CD4-positive, alpha-beta T cell treated with Interleukin-17A for 1 hour (primary cell): Measurements from ENCODE around the gene PPM1D.
"Not testable (repeated sequence)": the region's sequence is repeated elsewhere in the genome, so short reads cannot be mapped to it uniquely, and the experiment has no call there.

Experiments used
- DNase-seq: peaks from one replicate; pipeline ENCODE4 v3.0.0-alpha.2; 2020

PPM1D gene

DNA sequence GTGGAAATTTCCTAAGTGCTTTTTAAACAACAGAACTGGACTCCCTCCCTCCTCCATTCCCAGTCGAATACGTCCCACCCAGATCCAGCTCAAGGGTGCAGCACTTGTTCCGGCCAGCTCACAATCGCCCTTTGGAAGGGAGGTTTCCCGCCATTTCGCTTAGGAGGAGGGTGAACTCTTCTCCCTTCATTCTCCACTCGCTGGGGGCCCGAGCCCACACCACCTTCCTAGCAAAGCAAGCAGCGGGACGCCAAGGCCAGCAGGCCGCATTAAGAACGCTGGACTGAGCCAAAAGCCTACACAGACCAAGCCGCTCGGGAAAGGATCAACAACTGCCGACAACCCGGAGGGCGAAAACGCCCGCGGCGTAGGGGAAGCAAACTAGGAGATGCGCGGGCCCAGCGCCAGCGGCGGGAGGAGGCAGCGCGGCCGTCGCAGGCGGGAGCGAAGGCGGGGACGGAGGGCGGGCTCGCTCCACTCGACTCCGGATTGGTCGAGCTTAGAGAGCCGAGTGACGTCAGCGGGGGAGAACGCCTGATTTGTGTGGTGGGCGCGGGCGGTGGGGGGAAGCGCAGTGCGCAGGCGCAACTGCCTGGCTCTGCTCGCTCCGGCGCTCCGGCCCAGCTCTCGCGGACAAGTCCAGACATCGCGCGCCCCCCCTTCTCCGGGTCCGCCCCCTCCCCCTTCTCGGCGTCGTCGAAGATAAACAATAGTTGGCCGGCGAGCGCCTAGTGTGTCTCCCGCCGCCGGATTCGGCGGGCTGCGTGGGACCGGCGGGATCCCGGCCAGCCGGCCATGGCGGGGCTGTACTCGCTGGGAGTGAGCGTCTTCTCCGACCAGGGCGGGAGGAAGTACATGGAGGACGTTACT lies at the start of gene PPM1D:
TSS of gene PPM1D (plus strand) at position 574 of the 870 bp plus-strand sequence. CDS start at position 796, 222 bp downstream.
- DNase-seq = peak; percentile 98

DNA sequence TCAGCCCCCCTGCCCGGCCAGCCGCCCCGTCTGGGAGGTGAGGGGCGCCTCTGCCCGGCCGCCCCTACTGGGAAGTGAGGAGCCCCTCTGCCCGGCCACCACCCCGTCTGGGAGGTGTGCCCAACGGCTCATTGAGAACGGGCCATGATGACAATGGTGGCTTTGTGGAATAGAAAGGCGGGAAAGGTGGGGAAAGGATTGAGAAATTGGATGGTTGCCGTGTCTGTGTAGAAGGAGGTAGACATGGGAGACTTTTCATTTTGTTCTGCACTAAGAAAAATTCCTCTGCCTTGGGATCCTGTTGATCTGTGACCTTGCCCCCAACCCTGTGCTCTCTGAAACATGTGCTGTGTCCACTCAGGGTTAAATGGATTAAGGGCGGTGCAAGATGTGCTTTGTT lies 47.7 kb upstream of the PPM1D start:
- DNase-seq = not testable (repeated sequence)

DNA sequence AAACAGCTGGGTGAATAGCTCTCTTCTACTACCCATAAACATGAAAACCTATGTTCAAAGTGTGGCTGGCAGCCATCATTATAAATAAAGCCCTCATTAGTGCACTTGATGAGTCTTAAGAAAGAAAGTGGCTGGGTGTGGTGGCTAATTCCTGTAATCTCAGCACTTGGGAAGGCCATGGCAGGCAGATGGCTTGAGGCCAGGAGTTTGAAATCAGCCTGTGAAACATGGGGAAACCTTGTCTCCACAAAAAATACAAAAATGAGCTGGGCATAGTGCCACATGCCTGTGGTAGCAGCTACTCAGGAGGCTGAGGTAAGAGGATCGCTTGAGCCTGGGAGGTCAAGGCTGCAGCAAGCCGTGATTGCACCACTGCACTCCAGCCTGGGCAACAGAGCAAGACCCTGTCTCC lies 45.6 kb upstream of the PPM1D start:
- DNase-seq = no peak

DNA sequence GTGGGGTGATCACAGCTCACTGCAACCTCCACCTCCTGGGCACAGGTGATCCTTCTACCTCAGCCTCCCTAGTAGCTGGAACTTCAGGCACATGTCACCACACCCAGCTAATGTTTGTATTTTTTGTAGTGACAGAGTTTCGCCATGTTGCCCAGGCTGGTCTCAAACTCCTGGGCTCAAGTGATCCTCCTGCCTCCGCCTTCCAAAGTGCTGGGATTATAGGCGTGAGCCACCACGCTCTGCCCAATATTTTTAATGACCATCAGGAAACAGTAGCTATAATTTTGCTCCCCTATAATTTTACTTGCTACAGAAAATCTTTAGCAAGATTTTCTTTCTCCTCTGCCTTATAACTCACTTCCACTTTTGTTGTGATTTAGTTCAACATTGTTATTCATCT lies 44.2 kb upstream of the PPM1D start:
- DNase-seq = no peak

DNA sequence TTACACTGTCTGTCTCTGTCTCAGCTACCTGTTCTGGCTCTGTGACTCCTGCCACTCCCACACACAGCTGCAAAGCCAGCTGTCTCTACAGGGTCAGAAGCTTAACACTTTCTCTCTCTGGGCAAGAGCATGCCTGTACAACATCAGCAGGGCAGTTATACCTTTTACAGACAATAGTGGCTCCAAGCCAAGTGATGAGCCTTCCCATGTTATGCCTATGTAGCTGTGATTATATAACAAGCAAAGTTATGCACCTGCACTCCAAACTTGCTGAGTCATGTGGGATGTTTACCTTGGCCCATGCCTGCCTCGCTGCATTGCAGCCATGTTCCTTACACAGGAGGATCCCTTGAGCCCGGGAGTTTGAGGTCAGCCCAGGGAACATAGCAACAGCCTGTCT lies 42.2 kb upstream of the PPM1D start:
- DNase-seq = peak; percentile 13

DNA sequence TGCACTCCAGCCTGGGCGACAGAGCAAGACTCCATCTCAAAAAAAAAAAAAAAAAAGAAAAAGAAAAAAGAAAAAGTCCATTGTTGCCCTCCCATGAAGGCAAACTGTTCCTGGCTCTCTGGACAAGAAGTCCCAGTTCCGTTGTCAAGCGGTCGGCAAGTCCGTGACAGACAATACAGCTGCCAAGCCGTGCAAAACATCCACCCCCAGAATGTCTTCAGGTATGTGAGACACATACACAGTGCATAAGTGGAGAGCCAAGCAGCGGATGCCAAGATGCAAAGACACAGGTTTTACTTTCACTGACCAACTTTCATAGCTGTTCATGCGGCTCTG lies 40.4 kb upstream of the PPM1D start:
- DNase-seq = no peak

DNA sequence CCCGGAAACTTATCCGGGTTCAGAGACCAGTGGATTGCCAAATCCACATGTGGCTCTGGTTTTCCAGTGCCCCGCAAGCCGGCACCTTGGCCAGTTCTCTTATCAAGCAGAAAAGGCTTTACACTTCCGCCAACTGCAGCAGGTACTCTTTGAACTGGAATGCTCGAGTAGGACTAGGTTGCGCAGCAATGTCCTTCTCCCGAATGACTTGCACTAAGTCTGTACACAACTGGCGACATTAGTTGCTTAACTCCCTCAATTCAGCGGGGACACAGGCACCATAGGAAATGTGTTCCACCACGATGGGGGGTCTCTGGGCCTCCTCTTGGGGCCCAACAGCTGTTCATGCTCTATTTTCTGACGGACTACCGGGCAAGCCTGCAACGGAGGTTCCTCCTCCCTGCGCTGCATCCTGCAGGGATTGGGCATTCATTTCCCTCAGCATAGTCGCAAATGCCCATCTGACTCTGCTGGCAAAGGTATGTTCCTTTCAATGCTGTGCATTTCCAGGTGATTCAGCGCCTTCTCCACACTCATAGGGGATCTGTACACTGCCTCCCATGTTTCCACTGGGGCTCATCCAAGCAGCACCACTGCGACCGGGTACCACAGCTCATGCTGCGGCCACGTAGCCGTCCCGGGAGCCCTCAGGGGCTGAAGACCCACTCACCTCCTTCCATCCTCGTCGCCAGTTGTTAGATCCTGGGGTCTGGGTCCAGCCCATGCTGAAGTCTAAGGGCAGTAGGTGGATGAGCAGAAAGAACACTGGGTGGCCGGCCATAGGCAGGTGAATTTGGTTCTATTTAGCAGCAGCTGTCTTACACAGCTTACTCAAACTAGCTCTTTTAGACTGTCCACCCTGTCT lies 39.8 kb upstream of the PPM1D start:
- no peak for DNase-seq

DNA sequence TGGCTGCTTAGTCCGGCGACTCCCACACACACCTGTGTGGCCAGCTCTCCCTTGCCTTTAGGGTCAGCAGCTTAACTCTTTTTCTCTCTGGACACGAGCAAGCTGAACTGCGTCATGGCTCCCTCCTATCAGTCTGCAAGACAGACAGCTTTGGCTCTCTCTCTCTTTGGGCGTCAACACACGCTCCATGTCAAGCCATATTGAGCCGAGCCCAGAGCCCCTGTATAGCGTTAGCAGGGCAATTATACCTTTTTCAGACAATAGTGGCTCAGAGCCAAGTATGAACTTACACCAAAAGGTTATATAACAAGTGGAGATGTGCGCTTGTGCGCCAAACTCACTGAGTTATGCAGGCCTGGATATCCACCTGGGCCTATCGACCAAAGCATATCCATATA lies 39.1 kb upstream of the PPM1D start:
- DNase-seq = no peak

DNA sequence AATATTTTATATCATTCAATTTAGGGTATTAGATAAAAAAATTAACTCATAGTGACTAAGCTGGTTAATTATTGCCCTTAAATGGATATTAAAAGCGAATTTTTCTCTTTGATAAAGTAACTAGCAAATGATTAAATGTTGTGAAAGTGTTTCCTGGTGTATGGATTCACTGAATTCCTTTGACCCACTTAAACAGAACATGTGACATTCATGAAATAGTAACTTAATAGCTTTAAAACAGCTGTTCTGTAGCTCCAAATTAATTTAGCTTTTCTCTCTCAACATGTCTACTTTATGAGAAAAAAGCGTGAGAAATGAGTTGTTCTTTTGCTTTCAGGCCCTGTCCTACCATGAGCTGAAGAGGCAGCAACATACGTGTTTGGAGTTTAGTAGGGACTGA lies 37.6 kb upstream of the PPM1D start:
- no peak for DNase-seq

DNA sequence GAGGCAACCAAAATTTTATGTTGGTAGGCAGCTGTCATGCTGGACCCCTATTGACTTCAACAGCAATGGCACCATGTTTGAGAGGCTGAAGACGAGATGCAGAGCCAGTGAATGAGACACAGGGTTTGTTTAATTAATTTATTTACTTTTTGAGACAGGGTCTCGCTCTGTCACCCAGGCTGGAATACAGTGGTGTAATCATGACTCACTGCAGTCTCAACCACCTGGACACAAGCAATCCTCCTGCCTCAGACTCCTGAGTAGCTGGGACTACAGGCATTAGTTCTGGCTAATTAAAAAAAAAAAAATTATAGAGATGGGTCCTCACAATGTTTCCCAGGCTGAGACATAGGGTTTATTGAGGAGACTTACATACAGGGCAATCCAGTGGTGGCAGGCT lies 36.2 kb upstream of the PPM1D start:
- no peak for DNase-seq

DNA sequence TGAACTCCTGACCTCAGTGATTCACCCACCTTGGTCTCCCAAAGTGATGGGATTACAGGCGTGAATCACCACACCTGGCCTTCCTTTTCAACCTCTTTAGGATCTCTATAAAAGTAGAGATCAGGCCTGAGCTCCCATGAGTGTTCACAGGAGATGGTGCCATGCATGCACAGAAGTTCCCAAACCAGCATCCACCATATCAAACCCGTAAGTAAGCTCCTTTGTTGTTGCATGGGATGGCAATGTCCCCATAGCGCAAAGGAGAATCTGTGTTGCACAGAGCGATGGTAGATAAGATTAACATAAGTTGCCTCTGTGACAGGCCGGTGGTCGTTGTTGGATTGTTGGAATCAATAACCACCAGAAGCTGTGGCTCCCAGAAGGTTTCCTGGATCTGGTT lies 34.8 kb upstream of the PPM1D start:
- DNase-seq = no peak

DNA sequence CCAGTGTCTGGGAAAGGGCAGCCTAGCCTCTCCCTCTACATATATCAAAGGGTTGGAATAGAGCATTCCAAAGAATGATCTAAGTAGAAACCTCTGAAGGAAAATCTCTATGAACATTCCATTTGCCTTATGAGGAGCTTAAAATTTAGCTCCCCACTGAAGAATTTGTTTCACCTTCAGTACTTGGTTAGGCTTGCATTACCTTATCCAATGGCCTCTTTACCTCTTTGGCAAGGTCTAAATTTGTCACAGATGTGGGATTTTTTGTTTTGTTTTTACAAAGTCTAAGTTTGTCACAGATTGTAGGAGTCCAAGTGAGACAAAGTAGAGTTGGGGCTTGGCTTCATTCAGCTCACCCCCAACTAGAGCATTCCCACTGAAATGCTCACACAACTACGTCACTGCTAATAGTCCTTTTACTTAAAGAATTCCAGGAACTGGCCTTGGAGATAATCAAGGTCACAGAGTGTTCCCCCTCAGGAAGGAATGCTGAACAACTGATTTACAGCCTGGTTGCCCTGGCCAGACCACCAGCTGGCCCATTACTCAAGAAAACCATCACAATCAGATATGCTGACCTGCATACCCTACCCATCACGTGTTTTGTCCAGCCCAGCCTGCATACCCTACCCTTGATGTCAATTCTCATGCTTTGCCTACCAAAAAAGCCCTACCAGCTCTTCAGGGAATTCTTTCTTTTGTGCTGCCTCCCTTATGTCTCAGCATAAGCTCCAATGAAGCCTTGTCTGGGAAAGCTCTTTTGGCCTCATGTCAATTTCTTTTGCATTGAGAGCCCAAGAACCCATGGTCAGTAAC lies 26.5 kb upstream of the PPM1D start:
- DNase-seq = no peak

DNA sequence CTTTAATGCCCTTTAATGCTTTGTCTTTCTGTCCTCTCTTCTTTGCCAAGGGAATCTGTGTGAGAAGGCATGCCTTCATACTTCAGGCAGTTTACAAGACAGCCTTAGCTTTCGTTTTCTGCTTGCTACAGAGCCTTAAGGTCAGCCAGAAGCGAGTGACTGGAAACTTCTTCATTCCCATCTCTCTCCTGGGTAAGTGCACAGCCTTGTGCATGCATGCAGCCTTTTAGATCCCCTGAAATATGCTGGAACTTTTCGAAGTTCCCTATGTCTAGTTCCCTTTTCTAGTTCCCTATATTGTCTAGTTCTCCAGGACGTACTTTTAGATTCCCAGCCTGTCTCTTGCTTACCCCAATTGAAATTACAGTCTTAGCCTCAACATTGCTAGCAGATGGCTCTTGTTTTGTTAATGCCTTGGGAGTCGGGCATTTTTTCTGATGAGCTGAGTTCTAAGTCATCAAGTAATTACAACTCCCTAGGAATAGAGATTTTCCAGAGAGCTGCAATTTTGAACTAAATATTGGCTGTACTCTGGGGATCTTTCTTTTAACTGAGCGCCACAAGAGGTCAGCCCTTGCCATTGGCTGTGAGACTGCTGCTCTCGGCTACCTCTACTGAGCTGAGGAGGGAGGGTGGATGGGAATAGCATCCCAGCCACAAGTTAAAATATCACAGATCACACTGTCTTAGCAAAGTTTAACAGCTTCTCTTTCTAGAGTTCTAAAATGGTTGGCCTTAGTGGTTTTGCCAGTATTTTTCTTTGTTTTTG lies 22.7 kb upstream of the PPM1D start:
- no peak for DNase-seq

DNA sequence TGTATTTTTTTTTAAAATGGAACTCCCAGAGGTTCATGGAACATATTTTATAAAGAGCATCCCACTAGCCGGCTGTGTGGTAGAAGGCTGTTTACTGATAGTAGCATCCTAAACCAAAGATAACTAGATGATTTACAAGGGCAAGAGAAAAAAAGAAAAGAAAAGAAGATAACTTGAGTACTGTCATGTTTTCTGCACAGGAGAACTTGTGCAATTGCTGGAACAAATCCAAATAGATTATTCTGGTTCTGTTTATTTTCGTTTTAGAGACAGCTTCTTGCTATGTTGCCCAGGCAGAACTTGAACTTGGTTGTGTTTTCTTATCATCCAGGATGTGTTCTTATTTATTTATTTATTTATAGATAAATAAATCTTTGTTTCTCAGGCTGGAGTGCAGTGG lies 20.9 kb upstream of the PPM1D start:
- DNase-seq = no peak

DNA sequence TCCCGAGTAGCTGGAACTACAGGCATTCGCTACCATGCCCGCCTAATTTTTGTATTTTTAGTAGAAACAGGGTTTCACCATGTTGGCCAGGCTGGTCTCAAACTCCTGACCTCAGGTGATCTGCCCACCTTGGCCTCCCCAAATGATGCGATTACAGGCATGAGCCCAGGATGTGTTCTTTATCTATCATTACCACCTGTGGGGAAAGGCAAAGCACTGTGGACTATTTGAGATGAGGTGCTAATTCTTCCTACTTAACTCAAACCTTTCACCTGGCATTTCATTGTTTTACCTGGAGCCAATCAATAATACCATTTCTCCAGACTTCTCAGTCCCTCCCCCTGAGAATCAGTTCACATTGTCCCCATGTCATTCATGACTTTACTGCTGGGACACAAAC lies 20.4 kb upstream of the PPM1D start:
- DNase-seq = no peak

DNA sequence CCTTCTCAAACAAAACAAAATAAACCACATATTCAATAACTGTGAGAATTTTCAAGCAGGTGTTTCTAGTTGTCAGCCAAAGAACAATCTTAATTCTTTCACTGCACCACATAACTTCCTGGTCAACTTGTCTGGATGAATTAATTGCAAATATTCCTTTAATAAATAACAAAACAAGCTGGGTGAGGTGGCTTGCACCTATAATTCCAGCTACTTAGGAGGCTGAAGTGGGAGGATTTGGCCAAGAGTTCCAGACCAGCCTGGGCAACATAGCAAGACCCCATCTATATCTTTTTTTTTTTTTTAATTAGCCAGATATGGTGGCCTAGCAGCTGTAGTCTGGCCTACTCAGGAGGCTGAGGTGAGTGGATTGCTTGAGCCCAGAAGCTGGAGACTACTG lies 17.0 kb upstream of the PPM1D start:
- no peak for DNase-seq

DNA sequence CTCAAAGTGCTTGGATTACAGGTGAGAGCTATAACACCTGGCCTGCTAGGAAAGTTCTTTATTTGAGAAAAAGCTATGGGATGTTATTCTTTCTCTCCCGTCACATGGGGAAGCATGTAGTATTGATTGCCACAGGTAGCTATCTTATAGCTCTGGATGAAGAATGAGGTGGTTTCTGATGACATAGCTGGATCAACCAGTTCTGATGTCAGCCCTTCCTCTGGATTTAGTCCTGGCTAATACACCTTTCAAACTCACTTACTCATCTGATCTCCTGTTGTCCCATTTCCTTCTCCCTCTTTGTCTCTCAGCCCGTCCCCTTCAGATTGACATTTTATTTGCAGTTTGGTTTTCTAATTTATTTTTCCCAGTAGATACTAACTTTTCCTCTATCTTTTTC lies 14.1 kb upstream of the PPM1D start:
- DNase-seq = no peak

DNA sequence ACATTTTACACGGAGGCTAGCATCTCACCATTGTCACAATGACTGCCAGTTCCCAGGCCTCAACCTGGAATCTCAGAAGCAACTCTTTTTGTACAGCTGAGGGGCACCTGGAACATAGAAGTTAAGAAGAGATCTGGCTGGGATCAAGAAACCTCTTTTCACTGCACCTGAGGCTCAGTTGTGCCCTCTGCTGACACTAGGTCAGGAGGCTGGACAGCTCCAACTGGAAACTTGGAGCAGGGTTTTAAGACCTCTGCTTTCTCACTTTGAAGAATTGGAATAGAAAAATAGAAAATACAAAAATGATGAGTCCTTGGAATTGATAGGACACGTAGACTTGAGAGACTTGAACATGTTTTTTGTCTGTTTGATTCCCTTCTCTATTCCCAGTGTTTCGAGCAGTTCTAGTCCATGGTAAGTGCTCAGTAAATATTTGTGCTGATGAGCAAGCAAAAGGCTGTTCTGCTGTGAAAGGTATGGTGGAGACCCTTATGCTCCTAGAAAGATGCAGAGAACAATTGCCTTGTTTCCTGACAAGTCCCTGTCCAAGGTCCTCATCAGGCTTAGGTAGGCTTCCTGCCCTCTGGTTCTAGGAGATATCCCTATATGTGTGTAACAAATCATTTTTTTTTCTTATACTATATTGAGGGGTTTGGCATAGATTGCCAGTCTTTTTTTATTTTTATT lies 13.6 kb upstream of the PPM1D start:
- DNase-seq = no peak

DNA sequence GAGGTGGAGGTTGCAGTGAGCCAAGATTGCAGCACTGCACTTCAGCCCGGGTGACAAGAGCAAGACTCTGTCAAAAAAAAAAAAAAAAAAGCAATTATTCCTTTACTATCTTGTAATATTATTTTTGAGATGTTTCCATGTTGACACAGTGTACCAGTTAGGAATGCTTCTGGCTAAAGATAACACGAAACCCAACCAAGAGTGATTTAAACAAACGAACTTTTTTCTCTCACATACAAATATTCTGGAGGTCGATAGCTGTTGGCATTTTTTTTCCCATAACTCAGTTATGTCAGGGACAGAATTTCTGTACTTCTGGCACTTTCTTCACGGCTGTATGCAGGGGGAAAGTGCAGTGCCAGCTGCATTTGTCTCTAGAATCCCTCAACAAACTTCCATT lies 9.9 kb upstream of the PPM1D start:
- no peak for DNase-seq

DNA sequence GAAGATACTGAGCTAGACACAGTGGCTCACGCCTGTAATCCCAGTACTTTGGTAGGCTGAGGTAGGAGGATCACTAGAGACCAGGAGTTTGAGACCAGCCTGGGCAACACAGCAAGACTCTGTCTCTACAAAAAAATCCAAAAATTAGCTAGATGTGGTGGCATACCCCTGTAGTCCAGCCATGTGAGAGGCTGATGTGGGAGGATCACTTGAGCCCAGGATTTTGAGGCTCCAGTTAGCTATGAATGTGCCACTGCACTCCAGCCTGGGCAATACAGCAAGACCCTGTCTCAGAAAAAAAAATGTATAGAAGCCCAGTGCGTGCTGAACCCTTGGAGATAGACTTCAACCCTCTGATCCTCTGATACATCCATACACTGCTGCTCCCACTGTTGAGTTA lies 7.2 kb upstream of the PPM1D start:
- DNase-seq = no peak

DNA sequence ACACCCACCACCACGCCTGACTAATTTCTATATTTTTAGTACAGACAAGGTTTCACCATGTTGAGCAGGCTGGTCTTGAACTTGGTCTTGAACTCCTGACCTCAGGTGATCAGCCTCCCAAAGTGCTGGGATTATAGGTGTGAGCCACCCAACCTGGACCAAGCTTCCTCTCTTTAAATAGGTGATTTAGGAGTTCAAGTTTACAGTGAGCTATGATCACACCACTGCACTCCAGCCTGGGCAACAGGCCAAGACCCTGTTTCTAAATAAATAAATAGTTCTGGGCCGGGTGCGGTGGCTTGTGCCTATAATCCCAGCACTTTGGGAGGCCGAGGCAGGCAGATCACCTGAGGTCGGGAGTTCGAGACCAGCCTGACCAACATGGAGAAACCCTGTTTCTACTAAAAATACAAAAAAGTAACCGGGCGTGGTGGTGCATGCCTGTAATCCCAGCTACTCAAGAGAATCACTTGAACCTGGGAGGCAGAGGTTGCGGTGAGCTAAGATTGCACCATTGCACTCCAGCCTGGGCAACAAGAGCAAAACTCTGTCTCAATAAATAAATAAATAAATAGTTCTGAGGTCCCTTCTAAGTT lies 6.5 kb upstream of the PPM1D start:
- DNase-seq = not testable (repeated sequence)

DNA sequence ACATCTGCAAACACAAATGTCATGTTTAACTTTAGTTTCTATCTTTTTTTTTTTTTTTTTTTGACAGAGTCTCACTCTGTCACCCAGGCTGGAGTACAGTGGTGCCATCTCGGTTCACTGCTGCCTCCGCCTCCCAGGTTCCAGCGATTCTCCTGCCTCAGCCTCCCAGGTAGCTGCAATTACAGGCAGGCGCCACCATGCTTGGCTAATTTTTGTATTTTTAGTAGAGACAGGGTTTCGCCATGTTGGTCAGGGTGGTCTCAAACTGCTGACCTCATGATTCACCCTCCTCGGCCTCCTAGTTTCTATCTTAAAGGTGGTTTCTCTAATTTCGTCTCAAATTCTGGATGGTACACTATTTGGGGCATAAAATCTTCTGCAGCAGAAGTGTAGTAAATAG lies 5.8 kb upstream of the PPM1D start:
- DNase-seq = not testable (repeated sequence)
